Retinal pigment epithelial cell (primary cell): ENCODE results near the gene ZNF540.
"Not testable (repeated sequence)": the region's sequence is repeated elsewhere in the genome, so short reads cannot be mapped to it uniquely, and the experiment has no call there.

Source experiments
- DNase-seq: peaks from one replicate; pipeline ENCODE4 v3.0.0-alpha.2; 2010; ENCODE audit warnings: low read depth
- H3K4me3 ChIP-seq: 2 replicates; pipeline ENCODE4 v1.5.1; 2011; ENCODE audit warnings: mild to moderate bottlenecking, low read length, control low read depth, moderate library complexity
- TF ChIP-seq, protein P1 (sequence below): conservative IDR thresholded peaks from 2 replicates; pipeline ENCODE4 v1.5.1; 2011; ENCODE audit warnings: low read depth, low read length, control low read depth, inconsistent platforms

The ZNF540 gene

DNA sequence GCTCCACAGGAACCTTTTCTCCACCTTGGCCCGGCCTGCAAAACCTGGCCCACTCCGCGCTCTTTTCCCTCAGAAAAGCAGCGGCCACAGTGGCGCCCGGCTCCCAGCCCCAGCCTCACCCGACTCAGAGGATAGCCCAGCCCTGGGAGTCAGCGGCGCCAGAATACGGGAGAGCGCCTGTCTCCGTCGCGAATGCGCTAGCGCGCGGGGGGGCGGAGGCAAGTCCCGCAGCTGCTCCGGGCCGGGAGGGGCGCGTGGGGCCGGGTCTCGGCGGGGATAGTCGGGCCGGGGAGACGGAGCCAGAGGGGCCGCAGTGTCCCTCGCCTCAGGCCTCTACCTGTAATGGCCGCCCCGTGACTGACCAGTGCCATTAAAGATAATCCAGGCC lies 60.6 kb downstream of the ZNF540 start, which contains the start of gene ZFP30:
Gene ZFP30, minus strand, starts transcription at position 165 of the 388 bp plus-strand sequence. CDS start 7,643 bp downstream, outside the sequence.
- TF ChIP-seq, protein P1, sequence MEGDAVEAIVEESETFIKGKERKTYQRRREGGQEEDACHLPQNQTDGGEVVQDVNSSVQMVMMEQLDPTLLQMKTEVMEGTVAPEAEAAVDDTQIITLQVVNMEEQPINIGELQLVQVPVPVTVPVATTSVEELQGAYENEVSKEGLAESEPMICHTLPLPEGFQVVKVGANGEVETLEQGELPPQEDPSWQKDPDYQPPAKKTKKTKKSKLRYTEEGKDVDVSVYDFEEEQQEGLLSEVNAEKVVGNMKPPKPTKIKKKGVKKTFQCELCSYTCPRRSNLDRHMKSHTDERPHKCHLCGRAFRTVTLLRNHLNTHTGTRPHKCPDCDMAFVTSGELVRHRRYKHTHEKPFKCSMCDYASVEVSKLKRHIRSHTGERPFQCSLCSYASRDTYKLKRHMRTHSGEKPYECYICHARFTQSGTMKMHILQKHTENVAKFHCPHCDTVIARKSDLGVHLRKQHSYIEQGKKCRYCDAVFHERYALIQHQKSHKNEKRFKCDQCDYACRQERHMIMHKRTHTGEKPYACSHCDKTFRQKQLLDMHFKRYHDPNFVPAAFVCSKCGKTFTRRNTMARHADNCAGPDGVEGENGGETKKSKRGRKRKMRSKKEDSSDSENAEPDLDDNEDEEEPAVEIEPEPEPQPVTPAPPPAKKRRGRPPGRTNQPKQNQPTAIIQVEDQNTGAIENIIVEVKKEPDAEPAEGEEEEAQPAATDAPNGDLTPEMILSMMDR: no peak
- peak; percentile 30 for DNase-seq
- H3K4me3 ChIP-seq: peak within 1 kb of the TSS; percentile 81

DNA sequence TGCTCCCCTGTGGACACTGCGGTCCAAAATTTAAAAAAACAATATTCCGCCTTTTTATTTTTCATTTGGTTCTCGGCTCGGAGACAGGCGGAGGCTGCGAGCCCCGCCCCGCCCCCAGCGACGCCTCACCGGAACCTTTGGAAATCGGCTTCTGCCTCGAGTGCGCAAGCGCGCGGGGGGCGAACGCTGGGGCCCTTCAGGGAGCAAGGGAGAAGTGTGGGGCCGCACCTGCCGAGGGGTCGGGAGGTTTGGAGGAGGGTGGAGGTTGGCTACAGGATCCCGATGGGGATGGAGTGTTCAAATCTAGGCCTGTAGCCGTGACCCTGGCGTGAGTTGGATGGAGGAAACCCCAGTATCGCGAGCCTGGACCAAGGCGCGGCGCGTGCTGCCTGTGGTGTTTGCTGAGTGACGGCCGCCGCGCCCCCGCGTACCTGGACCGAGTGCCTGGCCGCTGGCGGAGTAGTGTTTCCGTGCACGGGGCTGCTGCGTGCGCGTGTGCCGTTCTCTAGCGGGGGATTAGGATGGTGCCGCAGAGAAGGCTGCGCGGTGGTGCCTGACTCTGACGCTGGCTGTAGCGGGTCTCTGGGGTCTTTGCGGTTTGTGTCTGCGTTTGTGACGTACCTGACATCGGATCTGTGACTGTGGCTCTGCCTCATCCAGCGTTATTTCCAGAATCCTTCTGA lies 61.2 kb downstream of the ZNF540 start:
- TF ChIP-seq, protein P1: no peak
- DNase-seq: peak; percentile 30

DNA sequence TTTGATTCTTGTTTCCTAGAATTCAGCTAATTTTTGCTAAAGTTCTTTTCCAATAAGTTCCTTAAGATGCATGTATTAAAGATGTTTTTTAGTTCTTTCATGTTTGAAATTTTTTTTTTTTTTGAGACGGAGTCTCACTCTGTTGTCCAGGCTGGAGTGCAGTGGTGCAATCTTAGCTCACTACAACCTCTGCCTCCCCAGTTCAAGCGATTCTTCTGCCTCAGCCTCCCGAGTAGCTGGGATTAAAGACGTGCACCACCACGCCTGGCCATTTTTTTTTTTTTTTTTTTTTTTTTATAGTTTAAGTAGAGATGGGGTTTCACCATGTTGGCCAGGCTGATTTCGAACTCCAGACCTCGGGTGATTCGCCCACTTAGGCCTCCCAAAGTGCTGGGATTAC lies 62.5 kb downstream of the ZNF540 start:
- not testable (repeated sequence) for H3K4me3 ChIP-seq, DNase-seq

More for the DNA sequence above, 61.2 kb downstream of the ZNF540 start:
- peak overlapping the region; percentile 81 for H3K4me3 ChIP-seq
